ENCODE data around the gene HOXD1. TPM values are rescaled to one million over a fixed set of nuclear protein-coding genes. Genes with fewer than 3 reads are reported as not detected.

The HOXD1 gene
- polyA plus RNA-seq, 1 experiment, result not detected

DNA sequence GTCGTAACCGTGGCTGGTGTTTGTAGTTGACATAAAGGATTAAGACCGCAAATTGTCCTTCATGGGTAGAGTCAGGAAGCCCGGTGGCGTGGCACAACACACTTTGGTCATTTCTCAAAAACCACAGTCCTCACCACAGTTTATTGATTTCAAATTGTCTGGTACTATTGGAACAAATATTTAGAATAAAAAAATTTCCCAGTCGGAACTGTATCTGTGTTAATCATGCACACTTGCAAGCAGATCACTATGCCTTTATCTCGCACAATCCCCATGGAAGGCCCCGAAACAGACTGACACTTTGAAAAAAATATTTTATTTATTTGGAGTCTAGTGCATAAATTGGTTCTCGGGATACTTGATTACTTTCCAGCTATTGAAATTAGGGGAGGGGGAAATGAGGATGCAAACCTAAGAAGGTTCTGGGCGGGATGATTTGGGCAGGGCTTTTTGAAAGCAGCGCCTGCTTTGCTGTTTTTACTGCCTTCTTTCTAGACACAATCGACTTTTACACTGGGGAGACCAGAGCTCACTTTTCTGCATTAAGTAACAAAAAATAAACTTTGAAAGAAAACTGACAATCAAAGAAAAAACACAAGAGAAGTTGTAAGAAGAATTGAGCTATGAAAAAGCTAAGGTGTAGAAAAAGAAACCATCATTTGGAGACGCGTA, 15.4 kb upstream of the HOXD1 start:
- ChIA-PET POLR2A (no interaction called here), CTCF (no interaction called here)
- DNase-seq (ENCODE audit: low read depth), result no peak
- TF ChIP-seq, protein P1, sequence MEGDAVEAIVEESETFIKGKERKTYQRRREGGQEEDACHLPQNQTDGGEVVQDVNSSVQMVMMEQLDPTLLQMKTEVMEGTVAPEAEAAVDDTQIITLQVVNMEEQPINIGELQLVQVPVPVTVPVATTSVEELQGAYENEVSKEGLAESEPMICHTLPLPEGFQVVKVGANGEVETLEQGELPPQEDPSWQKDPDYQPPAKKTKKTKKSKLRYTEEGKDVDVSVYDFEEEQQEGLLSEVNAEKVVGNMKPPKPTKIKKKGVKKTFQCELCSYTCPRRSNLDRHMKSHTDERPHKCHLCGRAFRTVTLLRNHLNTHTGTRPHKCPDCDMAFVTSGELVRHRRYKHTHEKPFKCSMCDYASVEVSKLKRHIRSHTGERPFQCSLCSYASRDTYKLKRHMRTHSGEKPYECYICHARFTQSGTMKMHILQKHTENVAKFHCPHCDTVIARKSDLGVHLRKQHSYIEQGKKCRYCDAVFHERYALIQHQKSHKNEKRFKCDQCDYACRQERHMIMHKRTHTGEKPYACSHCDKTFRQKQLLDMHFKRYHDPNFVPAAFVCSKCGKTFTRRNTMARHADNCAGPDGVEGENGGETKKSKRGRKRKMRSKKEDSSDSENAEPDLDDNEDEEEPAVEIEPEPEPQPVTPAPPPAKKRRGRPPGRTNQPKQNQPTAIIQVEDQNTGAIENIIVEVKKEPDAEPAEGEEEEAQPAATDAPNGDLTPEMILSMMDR (IDR thresholded peaks at IDR 0.05; ENCODE audit: insufficient read depth, low read depth, low read length), result no peak
- no peaks in the 10 kb centered on the region for H3K36me3 ChIP-seq (ENCODE audit: control insufficient read depth, insufficient read depth, low read length)
- peaks cover 50% of the 10 kb centered on the region for H3K27me3 ChIP-seq (ENCODE audit: control insufficient read depth, insufficient read depth, low read length)
- H3K4me3 ChIP-seq (ENCODE audit: low read depth, low read length), result no peak overlapping the region

DNA sequence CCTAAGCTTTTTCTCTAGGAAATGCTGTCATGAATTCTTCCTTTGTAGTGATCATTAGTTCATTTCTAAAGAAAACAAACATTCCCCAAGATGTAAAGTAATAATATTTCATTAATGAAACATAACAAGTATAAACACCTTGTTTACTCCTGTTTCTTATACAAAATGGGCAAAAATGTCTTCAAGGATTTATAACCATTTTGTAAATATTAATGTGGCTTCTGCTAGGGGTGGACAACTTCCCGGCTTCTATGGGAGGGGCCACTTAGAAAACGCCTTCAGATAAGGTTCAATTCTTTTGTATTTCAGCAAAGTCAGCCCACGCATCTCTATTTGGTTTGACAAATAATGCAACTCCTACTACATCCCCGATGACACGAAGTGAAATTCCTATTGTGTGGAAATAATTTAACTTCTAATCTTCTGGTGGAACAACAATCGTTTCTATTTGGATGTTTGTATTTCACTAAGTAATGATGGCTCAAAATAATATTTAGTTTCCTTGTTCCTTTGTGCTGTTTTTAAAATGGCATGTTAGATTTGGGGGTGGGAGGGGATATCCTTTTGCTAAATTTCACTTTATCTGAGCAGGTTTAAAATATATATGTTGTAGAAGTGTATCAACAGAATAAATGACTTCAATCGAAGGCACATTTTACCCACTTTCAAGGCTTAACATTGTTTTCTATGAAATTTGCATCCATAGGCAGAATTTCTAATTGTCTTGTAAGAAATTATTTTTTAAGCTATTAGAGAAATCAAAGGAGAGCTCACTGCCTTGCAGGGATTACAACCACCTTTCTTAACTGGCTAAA, 14.7 kb upstream of the HOXD1 start:
- DNase-seq (ENCODE audit: low read depth), result no peak
- Histone ChIP-seq H3K36me3 (ENCODE audit: control insufficient read depth, insufficient read depth, low read length) (no peaks in the 10 kb centered on the region), H3K4me3 (ENCODE audit: low read depth, low read length) (no peak overlapping the region), H3K27me3 (ENCODE audit: control insufficient read depth, insufficient read depth, low read length) (peaks cover 57% of the 10 kb centered on the region)
- ChIA-PET POLR2A (no interaction called here), CTCF (interaction anchor here (0.7 to 1.0 kb wide), 3 partner anchors 14 to 33 kb away, joined by 3 to 4 read pairs (median 3); no protein-coding TSS in a partner anchor)
- TF ChIP-seq, protein P1 (IDR thresholded peaks at IDR 0.05; ENCODE audit: insufficient read depth, low read depth, low read length), result no peak

DNA sequence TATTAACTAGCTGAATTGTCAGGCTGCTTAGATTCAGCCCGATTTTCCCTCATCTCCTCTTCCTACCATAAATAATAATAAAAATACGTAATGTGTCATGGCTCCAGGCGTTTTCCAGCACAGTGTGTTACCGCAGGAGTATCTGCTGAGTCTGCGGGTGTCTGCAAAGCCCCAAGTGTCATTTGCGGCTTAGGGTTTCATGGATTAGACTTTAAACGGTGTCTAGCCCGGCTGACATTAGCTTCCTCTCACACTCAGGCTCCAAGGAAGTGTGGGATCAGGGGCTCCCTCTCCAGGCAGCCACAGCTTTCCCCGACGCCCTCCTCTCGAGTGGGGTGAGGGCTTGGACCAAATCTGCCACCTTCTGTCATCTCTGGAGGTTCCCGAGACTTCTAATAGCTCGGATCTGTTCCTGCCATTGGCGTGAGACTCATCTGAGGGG, 14.1 kb upstream of the HOXD1 start:
- CTCF ChIA-PET, result interaction anchor here (0.7 to 1.0 kb wide), 3 partner anchors 14 to 34 kb away, joined by 3 to 4 read pairs (median 3); no protein-coding TSS in a partner anchor
- Histone ChIP-seq H3K36me3 (ENCODE audit: control insufficient read depth, insufficient read depth, low read length) (no peaks in the 10 kb centered on the region), H3K4me3 (ENCODE audit: low read depth, low read length) (no peak overlapping the region), H3K27me3 (ENCODE audit: control insufficient read depth, insufficient read depth, low read length) (peaks cover 61% of the 10 kb centered on the region)
- POLR2A ChIA-PET, result no interaction called here
- TF ChIP-seq, protein P1 (IDR thresholded peaks at IDR 0.05; ENCODE audit: insufficient read depth, low read depth, low read length), result no peak
- DNase-seq (ENCODE audit: low read depth), result no peak

DNA sequence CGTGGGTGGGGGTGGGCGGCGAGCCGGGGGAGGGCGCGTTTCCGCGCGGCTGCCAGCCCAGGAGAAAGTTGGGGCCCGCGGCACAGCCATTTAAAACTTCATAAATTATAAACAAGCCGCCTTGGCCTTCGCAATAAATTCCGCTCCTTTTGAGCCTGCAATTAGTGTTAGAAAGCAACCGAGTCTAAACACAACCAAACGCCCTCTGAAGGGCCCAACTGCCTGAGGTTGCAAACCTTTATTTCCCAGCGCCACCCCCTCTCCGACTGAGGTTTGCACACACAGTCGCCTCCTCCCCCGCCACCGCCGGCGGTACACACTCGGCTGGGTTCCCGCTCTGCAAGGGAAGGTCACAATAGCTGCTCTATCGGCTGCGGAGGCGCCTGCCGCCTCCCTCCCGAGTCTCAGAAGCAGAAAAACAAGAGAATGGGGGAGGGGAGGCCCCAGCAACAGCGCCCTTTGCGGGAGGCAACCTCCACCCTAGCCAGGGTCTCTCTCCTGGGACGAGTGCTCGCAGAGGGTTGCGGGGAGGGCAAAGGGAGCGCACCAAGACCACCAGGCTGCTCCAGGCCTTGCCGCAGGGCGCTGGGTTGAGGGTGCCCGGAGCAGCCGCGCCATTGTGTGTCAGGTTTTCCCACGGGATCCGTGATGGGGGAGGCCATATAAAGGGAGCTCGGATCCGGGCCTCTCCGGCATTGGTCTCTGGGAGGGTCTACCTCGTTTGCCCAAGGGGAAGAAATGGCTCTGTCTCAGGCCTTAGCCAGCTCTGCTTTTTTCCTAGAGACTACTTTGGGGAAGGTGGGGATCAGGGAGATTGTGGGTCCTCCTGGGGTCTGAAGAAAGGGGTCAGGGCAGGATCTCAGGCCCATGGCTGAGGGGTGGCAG, 13.4 kb upstream of the HOXD1 start:
- TF ChIP-seq, protein P1 (IDR thresholded peaks at IDR 0.05; ENCODE audit: insufficient read depth, low read depth, low read length), result no peak
- H3K4me3 ChIP-seq (ENCODE audit: low read depth, low read length), result no peak overlapping the region
- CTCF ChIA-PET, result interaction anchor here (0.7 to 1.4 kb wide), 6 partner anchors 13 to 280 kb away, joined by 3 to 4 read pairs (median 4); no protein-coding TSS in a partner anchor
- DNase-seq (ENCODE audit: low read depth), result no peak
- H3K27me3 ChIP-seq (ENCODE audit: control insufficient read depth, insufficient read depth, low read length), result peaks cover 66% of the 10 kb centered on the region
- H3K36me3 ChIP-seq (ENCODE audit: control insufficient read depth, insufficient read depth, low read length), result no peaks in the 10 kb centered on the region
- POLR2A ChIA-PET, result no interaction called here
